B cell (primary cell): ENCODE measurements around the gene RABAC1.

Source experiments
- EZH2 ChIP-seq: IDR thresholded peaks from 2 replicates; pipeline ENCODE4 v1.6.1; 2012; ENCODE audit warnings: borderline replicate concordance, low read depth, mild to moderate bottlenecking, moderate library complexity, low read length; ENCODE audit not compliant: insufficient read depth, poor library complexity, severe bottlenecking
- TF ChIP-seq, protein P1 (sequence below): fragments of 200-600 bp; IDR thresholded peaks from one replicate; pipeline ENCODE4 v1.8.0; 2022; ENCODE audit warnings: antibody characterized with exemption, mild to moderate bottlenecking

DNA sequence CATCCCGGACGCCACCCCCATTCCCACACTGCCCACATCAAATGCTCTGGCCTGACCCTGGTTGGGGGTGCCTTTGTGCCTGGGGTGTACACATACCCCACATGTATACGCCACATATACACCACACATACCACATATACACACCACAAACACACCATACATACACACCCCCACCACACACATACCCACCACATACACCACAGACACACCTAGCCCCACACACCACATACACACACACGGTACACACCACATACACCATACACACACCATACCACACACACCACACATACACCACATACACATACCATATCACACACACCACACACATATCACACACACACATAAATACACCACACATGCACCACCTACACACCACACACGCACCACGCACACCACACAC, 41.0 kb downstream of the RABAC1 start:
- TF ChIP-seq, protein P1, sequence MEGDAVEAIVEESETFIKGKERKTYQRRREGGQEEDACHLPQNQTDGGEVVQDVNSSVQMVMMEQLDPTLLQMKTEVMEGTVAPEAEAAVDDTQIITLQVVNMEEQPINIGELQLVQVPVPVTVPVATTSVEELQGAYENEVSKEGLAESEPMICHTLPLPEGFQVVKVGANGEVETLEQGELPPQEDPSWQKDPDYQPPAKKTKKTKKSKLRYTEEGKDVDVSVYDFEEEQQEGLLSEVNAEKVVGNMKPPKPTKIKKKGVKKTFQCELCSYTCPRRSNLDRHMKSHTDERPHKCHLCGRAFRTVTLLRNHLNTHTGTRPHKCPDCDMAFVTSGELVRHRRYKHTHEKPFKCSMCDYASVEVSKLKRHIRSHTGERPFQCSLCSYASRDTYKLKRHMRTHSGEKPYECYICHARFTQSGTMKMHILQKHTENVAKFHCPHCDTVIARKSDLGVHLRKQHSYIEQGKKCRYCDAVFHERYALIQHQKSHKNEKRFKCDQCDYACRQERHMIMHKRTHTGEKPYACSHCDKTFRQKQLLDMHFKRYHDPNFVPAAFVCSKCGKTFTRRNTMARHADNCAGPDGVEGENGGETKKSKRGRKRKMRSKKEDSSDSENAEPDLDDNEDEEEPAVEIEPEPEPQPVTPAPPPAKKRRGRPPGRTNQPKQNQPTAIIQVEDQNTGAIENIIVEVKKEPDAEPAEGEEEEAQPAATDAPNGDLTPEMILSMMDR, result no peak
- TF ChIP-seq EZH2, result no peak
